Measurements from ENCODE around the gene SUN5.

The SUN5 gene

DNA sequence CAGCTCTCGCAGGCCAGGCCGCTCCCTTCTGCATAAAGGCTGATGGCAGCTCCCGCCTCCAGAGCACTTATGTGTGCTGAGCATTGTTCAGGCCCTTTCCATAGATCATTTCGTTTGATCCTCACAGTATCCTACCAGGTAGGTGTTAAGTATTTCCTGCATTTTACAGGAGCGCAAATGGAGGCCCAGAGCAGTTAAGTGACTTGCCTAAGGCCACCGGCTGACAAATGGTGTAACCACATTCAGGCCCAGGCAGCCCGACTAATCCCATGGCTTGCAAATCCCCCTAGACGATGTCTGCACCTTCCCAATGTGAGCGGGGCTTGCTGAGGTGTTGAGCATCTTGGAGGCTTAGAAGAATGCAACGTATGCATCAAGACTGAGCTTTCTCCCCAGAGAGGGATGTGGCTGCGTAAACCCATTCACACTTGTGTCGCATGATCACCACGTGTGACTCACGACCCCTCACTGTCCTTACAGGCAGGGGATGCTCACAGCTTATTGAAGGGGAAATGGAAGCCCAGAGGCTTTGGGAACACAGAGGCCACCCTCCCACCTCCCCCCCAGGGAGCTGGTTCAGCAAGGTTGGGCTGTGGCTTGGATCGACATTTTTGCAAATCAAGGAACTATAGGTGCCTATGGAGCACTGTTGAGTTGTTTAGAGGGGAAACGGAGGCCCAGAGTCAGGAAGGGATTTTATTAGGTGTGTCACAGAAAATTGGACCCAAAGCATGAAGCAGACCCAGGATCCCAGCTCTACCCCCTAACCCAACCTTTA, 10.3 kb upstream of the SUN5 start:
- DNase-seq (ENCODE audit: low read depth in 2 of 3, low spot score in 2 of 3), result no peak

- no peak for DNase-seq (ENCODE audit: low read depth in 2 of 3, low spot score in 2 of 3)
These were observed 9.6 kb upstream of the SUN5 start for GRCh38 chr20:33013701-33014326.

DNA sequence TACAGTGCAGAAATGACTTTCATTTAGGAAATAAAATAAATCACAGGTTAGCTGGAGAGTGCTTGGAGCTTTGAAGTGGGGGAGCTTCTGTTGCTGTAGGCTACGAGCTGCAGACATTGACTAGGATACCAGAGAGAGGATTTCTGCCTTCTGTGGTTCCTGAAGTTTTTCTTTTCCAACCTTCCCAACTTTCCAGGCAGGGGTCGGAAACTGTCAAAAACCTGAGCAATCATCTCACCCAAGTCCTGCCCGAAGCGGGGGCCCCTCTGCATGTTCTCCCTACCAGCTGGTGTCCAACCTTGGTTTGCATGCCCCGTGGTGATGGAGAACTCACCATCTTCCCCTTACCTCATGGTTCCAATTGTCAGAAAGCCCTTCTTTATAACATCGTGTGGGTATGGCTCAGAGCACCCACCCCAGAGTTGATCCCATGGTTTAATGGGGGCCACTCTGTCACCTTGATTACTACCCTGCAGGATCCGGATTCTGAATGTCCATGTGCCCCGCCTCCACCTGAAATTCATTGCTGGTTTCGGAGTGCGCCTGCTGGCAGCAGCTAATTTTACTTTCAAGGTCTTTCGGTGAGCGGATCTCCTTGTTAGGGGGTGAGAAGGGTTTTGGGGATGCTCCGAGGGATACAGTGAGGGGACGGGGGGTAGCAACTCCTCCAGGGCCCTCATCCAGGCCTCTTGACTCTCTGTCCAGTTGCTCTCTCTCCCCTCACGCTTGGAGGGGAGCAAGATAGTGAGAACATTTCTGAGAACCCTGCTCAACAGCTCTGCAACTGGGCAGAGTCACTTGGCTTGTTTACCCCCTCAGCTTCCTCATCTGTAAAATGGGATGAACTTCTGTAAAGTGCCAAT, 8.3 kb upstream of the SUN5 start:
- no peak for DNase-seq (ENCODE audit: low read depth in 2 of 3, low spot score in 2 of 3)

DNA sequence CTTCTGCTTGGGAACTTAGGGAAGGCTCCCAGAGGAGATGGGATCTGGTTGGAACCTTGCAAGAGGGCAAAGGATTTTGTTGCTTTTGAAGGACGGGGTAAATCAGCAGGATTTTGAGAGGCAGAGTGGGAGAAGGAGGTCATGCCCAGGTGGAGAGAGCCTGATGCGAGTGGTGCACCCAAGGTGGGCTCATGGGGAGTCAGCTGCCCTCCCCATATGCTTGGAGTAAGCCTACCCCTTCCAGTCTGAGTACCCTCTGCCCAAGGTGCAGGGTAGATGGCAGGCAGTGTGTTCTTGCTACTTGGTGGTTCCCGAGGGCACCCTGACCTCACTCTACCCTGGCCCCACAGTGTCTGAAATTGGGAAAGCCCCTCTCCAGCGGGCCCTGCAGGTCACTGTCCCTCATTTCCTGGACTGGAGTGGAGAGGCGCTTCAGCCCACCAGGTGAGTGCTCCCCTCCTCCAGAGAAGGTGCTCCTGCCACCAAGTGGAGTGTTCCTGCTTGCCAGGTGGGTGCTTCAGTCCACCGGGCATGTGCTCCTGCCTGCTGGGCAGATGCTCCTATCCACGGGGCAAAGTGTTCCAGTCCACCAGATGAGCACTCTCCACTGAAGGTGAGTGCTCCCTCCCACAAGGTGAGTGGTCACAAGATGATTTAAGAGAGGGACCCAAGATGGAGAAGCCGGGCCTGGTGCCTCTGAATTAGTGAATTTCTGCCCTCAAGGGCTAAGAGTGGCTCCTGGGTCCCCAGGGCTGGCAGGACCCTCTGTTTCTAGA, 6.6 kb upstream of the SUN5 start:
- DNase-seq (ENCODE audit: low read depth in 2 of 3, low spot score in 2 of 3), result no peak

DNA sequence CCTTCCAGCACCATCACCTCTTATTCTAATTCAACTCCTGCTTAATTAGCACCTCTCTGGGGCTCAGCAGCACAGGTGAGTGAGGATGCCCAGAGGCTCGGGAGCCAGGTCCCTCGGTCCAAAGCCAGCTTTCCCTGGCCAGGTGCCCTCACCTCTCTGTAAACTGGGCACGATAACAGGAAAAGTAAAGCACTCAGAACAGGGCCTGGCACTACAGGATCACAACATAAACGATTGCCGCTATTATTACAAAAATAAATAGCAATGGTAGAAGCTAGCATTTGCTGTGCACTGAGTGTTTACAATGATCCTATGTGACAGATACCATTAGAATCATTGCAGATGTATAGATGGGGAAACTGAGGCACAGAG, 5.9 kb upstream of the SUN5 start:
- no peak for DNase-seq (ENCODE audit: low read depth in 2 of 3, low spot score in 2 of 3)

GRCh38 chr20:33009214-33010132, 5.2 kb upstream of the SUN5 start:
- DNase-seq (ENCODE audit: low read depth in 2 of 3, low spot score in 2 of 3), result no peak

DNA sequence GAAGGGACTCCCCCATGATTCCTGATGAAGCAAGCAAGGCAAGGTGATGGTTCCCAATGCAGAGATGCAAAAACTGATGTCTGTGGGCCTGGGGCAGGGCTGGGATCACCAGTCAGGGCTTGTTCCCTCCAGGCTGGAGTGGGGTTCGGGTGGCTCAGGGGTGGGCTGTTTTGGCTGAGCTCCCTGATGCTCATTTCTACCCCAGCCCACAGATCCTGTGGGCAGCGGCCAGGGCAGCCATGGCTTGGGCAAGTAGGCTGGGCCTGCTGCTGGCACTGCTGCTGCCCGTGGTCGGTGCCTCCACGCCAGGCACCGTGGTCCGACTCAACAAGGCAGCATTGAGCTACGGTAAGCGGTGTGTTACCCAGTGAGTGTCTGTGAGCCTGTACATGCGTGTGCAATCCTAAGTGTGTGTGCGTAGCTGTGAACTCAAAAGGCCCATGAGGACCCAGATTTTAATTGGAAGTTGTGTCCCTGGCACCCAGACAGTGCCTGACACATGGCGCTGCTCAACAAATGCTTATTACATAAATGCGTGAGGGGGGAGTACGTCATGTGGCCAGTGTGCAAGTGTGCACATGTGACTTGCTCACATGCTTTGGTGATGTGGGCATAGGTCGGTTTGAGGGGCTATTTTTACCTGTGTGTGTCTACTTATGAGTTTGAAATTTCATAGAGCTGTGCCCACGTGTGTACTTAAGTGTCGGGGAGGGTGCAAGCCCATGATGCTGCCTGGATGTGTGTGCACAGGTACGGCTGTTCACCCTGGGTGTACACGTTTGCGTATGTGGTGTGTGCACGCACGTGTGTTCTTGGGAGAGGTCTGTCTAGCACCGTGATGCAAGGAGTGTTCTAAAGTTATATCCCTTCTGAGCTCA, 4.3 kb upstream of the SUN5 start:
- DNase-seq (ENCODE audit: low read depth in 2 of 3, low spot score in 2 of 3), result no peak

GRCh38 chr20:33007376-33008335, 3.4 kb upstream of the SUN5 start, which contains the start of gene BPIFB2:
Gene BPIFB2, plus strand, starts transcription at chr20:33007704. Its CDS starts 871 bp downstream, at chr20:33008575.
- no peak for DNase-seq (ENCODE audit: low read depth in 2 of 3, low spot score in 2 of 3)

DNA sequence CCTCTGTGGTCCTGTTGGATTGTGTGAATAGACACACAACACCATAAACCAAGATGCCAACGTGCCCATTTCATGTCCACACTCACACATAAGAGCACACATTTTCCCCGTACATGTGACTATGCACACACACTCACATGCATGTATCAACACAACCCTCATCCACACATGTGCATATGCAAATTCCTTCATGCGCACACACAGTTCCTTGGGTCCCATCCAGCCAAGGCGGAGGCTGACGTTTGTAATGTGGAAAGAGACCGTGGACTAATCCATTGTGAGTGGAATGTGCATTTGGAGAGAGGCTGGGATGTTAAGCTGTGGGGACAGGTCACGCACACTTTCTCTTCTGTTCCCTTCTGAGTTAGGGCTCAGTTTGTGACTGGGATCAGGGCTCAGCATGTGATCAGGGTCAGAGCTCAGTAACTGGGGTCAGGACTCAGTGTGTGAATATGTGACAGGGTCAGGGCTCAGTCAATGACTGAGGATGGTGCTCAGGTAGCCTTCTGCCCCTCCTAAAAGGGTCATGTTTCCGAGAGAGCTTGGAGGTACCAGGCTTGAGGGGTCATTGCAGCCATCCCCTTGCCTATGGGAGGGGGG, 2.6 kb upstream of the SUN5 start:
- DNase-seq (ENCODE audit: low read depth in 2 of 3, low spot score in 2 of 3), result no peak

- DNase-seq (ENCODE audit: low read depth in 2 of 3, low spot score in 2 of 3), result no peak
These were observed 1.9 kb upstream of the SUN5 start for GRCh38 chr20:33005908-33006775.

- peak in 1 of 3 experiments; percentile 21 for DNase-seq (ENCODE audit: low read depth in 2 of 3, low spot score in 2 of 3)
These were observed 916 bp upstream of the SUN5 start for GRCh38 chr20:33005132-33005566.

GRCh38 chr20:33002087-33002808, 2.0 kb downstream of the SUN5 start:
- DNase-seq (ENCODE audit: low read depth in 2 of 3, low spot score in 2 of 3), result no peak

- DNase-seq (ENCODE audit: low read depth in 2 of 3, low spot score in 2 of 3), result no peak
These were observed 3.3 kb downstream of the SUN5 start for GRCh38 chr20:33000802-33001466.

DNA sequence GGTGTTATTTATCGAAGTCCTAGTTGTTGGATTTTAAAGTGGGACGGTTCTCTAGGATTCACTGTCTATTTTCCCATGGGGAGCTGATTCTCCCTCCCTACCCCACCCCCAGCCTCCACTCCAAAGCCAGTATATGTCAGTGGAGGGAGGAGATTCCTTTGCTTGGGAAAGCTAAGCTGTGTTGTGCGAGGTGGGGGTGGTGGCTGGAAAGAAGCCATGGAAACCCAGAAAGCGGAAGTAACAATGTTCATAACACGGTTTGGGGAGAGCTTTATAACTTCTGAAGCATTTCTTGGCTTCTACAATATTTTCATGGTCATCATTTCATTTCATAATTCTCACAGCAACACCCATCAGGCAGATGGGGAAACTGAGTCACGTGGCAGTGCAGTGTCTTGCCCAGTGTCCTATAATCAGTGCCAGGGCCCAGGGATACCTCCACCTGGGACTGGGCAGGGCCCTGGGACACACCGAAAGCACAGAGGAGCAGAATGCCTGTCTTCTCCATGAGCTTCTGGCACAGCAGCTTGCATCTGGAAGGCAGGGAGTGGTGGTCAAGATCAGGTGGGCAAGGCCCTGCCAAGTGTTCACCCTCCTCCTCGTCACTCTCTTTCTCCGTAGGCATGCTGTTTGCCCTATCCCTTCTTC, 4.5 kb downstream of the SUN5 start:
- no peak for DNase-seq (ENCODE audit: low read depth in 2 of 3, low spot score in 2 of 3)

- no peak for DNase-seq (ENCODE audit: low read depth in 2 of 3, low spot score in 2 of 3)
These were observed 6.8 kb downstream of the SUN5 start for GRCh38 chr20:32997431-32997830.
